IPS DF 4.7 (cell line): ENCODE results near the gene BPIFA2.
"Not testable (repeated sequence)": the region's sequence is repeated elsewhere in the genome, so short reads cannot be mapped to it uniquely, and the experiment has no call there.

ENCODE experiments used
- DNase-seq: peaks from one replicate; pipeline ENCODE4 v3.0.0-alpha.2; 2013; ENCODE audit warnings: low spot score; ENCODE audit errors: extremely low read depth

BPIFA2 gene

GRCh38 chr20:33160681-33161080 is 7.3 kb upstream of the BPIFA2 start:
- no peak for DNase-seq

- no peak for DNase-seq
Observed at GRCh38 chr20:33162313-33162712, 5.6 kb upstream of the BPIFA2 start.

DNA sequence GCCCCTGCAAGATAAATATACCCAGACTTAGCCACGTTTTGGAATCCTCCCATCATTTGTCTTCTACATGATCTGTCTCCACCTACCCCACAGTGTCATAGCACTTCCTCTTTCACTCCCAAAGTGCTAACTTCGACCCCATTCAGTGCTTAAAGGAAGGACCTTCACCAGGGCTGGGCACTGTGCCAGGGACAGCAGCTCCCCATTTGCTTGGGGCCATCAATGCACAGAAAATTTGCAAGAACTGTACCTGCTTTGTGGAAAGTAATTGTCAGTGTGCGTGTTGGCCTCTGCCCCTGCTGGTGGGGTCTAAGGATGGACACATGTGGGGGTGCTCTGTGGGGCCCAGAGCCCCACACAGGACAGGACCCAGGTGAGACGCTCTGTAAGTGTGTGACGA is 5.2 kb upstream of the BPIFA2 start:
- no peak for DNase-seq

DNA sequence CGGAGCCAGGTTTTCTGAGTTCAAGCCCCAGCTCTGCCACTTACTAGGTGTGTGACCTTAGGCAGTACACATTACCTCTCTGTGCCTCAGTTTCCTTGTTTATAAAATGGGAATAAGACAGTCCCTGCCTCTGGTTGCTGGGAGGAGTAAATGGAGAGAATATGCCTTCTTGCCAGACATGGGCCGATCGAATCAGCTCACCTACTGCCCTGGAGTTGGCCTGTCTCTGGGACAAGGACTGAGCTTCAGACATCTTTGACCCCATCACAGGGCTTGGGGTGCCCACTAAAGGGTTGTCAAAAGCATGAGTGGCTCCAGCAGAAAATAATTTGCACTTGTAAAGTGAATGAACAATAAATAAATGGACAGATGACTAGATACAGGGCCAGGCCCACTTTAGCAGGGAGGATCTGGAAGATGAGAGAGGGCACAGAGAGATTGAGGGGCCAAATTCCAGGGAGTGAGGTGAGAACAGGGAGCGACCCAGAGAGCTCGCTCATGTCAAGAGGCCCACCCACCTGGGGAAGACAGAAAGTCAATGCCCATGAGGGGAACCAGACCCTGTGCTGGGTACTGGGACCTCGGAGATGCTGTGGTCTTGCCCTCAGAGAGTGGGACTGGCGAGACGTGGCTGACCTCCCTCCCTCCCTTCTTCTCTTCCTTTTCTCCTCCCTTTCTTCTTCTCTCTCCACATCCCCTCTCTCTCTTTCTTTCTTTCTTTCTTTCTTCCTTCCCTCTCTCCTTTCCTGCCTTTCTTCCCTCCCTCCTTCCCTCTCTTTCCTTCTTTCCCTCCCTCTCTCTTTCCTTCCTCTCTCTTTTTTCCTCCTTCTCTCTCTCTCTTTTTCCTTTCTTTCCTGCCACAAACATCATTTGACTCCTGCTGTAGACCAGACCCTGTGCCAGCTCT is 3.9 kb upstream of the BPIFA2 start:
- DNase-seq = no peak

- DNase-seq = no peak
Observed at GRCh38 chr20:33164763-33165095, 3.2 kb upstream of the BPIFA2 start.

DNA sequence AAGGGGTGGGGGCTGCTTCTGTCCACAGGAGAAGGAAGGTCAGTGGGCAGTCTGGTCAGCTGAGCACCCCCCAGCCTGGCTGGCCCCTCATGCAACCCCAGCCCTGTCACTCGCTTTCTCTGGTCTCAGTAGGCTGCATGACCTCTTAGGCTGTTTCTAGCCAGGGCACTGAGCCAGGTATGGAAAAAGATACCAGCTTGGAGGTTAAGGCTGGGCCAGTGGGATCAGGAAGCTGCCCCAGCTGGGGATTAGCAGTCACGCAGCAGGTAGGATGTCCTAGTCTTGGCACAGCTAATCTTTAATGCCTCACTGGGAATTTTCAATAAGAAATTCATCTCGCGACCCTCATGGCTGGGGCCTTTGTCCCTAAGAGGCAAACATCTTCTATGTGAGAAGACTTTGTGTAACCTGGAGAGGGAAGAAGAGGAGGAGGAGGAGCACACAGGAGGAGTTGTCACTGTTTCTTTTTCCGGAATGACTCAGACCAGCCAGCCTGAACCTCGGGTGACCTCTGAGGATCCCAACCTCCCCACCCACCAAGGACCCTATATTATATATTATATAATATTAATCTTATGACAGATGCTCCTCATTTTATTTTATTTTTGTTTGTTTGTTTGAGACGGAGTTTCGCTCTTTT is 2.4 kb upstream of the BPIFA2 start:
- no peak for DNase-seq

DNA sequence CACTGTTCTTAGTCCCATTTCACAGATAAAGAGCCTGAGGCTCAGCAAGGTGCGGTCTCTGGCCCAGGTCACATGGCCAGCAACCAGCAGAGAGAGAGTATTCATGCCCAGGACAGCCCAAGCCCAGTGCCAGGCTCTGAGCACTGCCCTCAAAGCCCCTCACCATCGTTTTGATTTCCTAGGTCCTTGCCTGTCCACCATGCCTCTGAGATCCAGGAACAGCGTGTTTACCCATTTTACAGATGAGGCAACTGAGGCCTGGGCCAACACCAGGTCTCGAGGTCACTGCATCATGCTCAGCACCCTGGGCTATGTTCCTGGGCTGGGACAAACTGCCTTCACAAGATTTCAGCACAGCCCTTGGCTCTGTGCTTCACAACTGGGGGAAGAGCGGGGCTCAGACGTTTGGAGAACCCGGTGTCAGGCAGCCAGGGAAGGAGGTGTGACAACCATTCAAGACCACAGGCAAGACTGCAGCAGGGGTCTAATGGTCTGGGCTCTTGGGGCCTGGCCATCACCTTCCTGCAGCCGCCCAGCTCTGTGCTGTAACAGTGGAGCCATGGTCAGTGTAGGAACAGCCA is 1.3 kb upstream of the BPIFA2 start:
- no peak for DNase-seq

- no peak for DNase-seq
Observed at GRCh38 chr20:33169176-33169794, 1.3 kb downstream of the BPIFA2 start.

GRCh38 chr20:33172781-33173180 is 4.8 kb downstream of the BPIFA2 start:
- DNase-seq = no peak

GRCh38 chr20:33175123-33175522 is 7.2 kb downstream of the BPIFA2 start:
- DNase-seq = no peak

DNA sequence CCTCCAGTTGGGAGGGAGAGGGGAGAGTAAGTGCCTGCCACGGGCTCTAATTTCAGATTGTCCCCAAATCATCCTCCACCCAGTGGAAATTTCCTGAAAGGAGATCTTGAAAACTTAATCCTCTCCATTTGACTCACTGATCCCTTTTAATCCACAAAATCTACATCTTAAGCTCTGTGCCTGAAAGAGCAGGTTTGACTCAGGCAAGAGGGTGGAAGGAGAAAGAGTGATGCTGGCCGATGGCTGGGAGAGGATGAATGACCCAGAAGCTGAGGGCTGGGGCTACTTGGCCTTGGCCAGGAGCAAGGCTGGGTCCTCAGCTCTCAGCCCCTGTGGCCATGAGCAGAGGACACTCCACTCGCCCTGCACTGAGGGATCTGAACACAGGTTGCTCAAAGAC is 8.1 kb downstream of the BPIFA2 start:
- DNase-seq = no peak

GRCh38 chr20:33177866-33178265 is 9.9 kb downstream of the BPIFA2 start:
- DNase-seq = no peak

DNA sequence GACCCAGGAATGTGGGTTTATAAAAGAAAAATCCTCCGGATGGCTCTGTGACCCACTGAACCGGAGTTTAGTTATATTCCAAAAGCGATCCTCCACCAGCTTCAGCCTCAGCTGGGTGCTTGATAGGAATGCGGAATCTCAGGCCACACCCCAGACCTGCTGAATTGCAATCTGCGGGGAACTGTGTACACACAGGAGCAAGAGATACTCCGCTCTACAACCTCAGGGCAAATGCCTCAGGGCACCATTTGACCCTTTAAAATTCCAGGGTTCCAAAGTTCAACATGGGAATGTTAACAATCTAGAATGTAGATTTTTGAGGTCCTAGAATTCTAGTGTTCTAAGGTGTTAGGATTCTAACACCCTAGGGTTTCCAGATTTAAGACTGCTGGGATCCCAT is 10.8 kb downstream of the BPIFA2 start:
- DNase-seq = no peak

DNA sequence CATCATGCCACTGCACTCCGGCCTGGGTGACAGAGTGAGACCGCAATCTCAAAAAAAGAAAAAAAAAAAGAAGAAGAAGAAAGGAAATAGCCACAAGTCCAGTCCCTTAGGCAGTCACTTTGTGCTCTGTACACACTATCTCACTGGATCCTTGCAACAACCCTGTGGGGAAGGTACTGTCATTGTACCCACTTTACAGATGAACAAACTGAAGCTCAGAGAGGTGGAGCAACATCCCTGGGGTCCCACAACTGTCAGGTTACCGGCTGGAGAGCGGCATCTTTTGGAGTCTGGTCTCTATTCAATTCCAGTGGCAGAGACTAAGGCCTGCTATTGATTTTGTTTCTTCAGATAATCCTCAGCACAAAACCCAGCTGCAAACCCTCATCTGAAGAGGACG is 12.2 kb downstream of the BPIFA2 start:
- no peak for DNase-seq

GRCh38 chr20:33181482-33182093 is 13.6 kb downstream of the BPIFA2 start:
- no peak for DNase-seq

- DNase-seq = no peak
Observed at GRCh38 chr20:33183312-33183711, 15.4 kb downstream of the BPIFA2 start.

- DNase-seq = not testable (repeated sequence)
Observed at GRCh38 chr20:33185031-33185590, 17.2 kb downstream of the BPIFA2 start.

GRCh38 chr20:33187491-33187890 is 19.5 kb downstream of the BPIFA2 start:
- DNase-seq = no peak

- no peak for DNase-seq
Observed at GRCh38 chr20:33188421-33188820, 20.5 kb downstream of the BPIFA2 start.

DNA sequence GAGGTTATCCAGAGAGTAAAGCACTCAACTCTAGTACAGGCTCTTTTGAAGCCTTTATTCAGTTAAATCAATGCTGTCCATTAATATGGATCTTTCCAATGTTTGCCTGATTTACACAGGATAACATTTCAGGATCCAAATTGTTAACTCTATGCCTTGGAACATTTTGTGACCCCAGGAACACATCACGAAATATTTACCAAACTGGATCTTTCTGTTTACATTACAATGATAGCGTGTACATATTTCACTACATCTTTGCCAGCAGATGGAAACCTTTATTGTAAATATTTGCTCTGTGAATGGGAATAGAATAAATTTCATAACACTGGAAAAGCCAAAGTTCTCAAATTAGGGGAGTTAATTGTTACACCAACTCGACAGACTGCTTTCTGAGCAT is 23.5 kb downstream of the BPIFA2 start:
- no peak for DNase-seq

- DNase-seq = no peak
Observed at GRCh38 chr20:33191955-33192354, 24.0 kb downstream of the BPIFA2 start.
